ACHN (cell line): Measurements from ENCODE around the gene EXOC3.
"Not testable (repeated sequence)": the region's sequence is repeated elsewhere in the genome, so short reads cannot be mapped to it uniquely, and the experiment has no call there.

Source experiments
- DNase-seq: peaks from one replicate; pipeline ENCODE4 v3.0.0-alpha.2; 2015
- in situ Hi-C: cut with HindIII; loops from 2 replicates; pipeline ENCODE4 v1.10.0; 2017; ENCODE audit warnings: low sequenced_read_pairs, low pct_ligation_motif_present, low pct_unique_long_range_greater_than_20kb

Gene EXOC3

GRCh38 chr5:476814-477175, 33.8 kb downstream of the EXOC3 start:
- in situ Hi-C loops: no loop called here
- no peak for DNase-seq

DNA sequence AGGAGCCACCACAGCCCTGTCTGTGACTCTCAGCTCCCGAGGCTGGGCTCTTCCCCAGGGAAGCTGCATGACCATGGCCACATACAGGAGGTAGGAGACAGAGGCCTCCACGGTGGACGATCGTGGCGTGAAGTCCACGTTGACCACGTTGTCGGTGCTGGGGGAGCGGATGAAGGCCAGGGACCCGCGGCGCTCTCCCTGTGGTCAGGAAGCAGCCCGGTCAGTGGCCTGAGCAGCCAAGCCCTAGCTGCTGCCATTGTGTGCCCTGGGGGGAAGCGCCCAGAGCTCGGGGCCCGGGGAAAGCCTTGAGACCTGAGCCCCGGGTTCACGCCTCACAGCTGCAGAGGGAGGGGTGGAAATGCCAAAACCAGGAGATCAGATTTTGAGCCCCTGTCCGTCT, 34.3 kb downstream of the EXOC3 start:
- in situ Hi-C loops: no loop called here
- no peak for DNase-seq

GRCh38 chr5:477871-478270, 34.9 kb downstream of the EXOC3 start:
- DNase-seq: no peak
- in situ Hi-C loops: no loop called here

- no peak for DNase-seq
- in situ Hi-C loops: no loop called here
These were observed 35.5 kb downstream of the EXOC3 start for GRCh38 chr5:478369-478981.

DNA sequence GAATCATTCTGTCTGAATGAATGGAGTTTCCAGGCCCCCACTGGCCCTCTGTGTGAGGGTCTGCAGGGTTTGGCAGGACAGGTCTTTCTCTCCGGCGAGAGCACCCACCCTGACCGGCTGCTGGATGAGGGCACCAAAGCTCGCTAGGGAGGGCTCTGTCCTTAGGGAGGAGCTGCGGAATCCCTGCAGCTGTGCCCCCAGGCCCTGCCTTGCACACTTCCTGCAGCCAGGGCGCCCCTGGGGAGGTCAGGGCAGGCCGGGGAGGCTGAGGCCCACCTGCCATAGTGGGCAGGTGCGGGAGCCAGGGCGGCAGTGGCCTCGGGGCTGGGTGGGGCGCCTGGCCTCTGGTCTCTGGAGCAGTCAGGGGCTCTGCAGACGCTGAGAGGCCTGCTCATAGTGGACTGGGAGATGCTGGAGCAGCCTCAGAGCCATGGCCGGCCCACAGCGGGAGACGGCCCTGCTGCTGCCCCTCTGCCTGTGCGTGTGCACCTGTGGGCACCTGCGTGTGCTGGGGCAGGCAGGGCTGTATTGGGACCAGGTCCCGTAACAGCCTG, 36.1 kb downstream of the EXOC3 start:
- no peak for DNase-seq
- in situ Hi-C loops: no loop called here

- in situ Hi-C loops: no loop called here
- no peak for DNase-seq
These were observed 36.8 kb downstream of the EXOC3 start for GRCh38 chr5:479566-480319.

DNA sequence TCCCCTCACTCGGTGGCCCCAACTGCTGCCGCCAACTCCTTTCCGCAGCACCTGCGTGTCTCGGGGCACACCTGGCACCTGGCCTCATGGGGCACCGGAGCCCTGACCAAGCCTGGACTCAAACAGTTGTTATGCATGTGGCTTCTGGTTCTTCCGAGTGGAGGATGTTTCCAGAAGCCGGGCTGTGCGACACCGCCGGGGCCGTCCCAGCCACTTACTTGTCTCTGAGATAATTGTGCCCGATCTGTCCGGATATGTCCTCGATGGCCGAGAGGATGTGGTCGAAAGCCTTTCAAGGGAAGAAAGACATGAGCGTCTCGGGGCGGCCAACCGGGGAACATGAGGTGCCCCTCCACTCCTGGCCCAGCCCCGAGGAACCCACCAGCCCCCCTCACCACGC, 38.4 kb downstream of the EXOC3 start:
- DNase-seq: no peak
- in situ Hi-C loops: no loop called here

DNA sequence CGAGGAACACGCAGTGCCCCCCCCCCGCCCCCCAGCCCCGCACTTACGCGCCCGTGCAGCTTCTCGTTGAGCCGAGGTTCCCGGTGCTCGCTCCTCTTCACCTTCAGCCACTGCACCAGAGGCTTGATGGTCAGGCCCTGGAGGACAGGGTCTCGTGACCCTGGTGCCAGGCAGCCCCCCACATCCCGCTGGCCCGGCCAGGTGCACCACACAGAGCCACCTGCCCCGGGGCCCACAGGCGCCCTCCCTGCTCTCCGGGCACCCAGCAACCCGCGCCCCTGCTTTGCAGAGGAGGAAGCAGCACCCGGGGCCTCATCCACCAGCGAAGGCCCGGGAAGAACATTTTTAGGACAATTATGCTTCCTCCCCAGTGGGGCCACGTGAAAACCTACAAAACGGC, 39.0 kb downstream of the EXOC3 start:
- DNase-seq: no peak
- in situ Hi-C loops: no loop called here

DNA sequence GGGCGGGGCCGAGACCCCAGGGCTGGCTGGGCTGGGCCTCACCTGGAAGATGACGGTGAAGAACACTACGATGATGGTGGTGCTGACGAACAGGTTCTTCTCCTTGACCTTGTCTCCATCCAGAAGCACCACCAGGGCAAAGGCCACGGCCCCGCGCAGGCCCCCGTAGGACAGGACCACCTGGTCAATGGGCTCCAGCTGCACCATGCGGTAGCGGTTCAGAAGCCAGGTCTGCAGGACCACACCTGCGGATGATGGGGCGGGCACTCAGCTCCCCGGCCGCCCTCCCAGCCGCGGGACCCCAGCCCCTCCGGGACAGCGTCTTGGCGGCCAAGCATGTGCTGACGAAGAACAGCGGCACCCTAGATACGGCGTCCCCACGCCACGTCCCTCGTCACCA, 39.5 kb downstream of the EXOC3 start:
- no peak for DNase-seq

GRCh38 chr5:483011-483410, 40.0 kb downstream of the EXOC3 start:
- DNase-seq: no peak
- in situ Hi-C loops: no loop called here

More for the DNA sequence above, 39.5 kb downstream of the EXOC3 start:
- in situ Hi-C loops: no loop called here

GRCh38 chr5:483434-484140, 40.6 kb downstream of the EXOC3 start:
- in situ Hi-C loops: no loop called here
- DNase-seq: no peak

- in situ Hi-C loops: no loop called here
- DNase-seq: no peak
These were observed 41.6 kb downstream of the EXOC3 start for GRCh38 chr5:484556-484955.

DNA sequence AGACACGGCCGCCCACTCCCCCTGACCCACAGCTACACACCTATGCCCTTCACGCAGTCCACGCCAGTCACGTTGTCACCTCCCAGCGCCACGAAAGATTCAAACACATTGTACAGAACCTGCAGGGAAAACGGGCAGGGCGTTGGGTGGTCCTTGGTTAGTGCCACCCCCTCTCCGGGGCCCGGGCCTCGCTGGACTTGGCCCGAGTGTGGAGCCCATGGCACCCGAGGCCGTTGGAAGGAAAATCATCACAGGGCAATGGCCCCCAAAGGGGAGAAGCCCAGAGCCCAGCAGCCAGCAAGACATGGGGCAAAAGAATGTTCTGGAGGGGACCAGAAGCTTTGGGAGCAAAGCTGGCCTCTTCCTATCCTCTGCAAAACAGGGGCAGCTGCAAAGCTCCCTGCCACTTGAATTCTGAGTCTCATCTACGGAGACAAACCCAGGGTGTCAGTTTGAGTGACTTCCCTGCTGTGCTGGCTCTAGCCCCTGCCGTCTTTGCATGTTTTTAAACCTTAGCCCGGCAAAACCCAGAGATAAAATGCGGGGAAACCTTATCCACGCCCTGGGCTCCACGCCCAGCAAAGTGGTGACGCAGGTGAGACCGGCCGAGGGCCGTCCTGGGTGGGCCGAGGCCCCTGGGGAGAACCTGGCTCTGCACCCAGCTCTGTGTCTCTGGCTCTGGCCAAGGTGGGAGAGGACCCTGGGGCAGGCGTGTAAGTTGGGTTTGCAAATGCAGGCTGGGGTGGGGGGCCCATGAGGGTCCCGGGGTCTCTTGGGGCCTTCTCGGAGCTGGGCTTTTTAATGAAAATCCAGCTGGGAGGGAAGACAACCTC, 42.4 kb downstream of the EXOC3 start:
- in situ Hi-C loops: no loop called here
- DNase-seq: no peak

DNA sequence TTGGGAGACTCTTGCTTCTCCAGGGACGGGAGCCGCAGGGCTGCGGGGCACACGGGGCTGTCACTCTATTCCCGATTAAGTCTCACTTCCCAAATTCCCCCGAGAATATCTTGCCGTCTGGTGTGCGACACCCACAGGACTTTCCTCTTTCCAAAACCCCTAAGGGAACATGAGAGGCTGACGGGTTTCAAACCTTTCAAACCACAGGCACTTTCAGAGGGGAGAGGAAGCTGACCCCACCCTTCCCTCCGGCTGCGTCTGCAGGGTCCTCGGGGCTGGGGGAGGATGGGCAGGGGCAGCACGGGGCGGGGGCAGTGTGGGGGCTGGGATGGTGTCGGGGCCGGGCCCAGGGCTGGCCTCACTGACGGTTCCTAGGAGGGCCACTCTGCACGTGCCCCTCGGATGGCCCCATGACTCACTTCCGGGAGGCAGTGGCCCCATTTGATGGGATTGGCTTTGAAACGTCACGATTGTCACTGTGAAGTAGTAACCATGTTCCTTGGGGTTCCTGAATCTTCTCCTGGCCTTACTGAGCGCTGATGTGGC, 43.0 kb downstream of the EXOC3 start:
- in situ Hi-C loops: no loop called here
- DNase-seq: no peak

GRCh38 chr5:486597-486996, 43.6 kb downstream of the EXOC3 start:
- in situ Hi-C loops, DNase-seq: not testable (repeated sequence)

DNA sequence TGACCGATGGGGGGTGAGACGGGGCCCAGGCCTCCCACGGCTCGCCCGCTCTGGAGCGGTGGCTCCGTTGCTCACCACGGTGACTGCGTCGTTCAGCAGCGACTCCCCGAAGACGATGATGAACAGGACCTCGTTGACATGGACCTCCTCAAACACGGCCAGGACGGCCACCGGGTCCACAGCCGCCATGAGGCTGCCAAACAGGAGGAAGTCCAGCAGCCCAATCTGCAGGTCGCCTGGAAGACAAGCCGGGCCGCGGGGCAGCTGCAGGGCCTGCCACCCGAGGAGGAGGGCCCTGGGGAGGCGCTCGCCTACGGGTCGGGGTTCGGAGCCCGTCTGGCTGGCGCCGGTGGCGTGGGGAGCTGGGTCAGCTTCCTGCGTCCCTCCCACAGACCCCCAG, 45.3 kb downstream of the EXOC3 start:
- in situ Hi-C loops: no loop called here
- no peak for DNase-seq

DNA sequence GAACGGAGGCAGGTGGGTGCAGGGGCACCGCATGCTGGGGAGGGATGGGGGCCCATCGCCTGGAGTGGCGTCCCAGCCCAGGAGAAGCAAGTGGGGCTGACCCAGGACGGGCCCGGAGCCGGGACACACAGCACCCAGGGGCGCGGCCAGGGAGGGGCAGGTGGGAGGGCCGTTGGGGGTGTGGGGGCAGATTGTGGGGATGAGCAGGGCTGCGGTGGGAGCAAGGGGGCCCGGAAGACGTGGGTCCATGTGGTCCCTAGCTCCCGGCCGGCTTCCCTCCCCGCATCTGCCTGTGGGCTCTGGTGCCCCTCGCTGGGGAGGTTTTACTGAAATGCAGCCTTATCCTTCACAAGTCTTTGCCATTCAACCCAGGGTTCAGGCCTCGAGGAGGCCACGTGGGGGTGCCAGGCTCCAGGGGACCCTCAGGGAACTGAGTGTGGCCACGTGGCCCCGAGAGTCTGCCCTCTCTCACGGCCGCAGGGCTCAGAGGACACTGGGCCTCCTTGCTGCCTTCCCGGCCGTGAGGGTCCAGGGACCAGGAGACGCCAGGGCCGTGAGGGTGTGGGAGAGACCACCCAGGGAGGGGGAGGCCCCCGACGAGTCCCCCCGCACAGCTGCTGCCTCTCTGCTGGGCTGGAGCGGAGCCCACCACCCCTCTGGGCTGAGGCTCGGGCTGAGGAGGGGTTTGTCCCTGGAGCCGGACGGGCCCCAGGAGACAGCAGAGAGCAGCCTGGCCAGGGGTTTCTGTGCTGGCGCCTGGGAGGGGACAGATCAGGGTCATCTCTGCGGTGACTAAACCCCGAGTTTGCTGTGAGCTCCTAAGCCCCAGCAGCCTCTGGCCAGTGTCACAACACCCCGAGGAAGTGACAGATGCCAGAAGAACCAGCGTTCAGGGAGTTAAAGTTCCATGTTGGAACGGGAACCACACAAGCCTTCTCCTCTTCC, 46.0 kb downstream of the EXOC3 start:
- in situ Hi-C loops: no loop called here
- DNase-seq: no peak

GRCh38 chr5:489689-490080, 46.7 kb downstream of the EXOC3 start:
- no peak for DNase-seq
- in situ Hi-C loops: no loop called here
